Osteoblast (primary cell): ENCODE measurements around the gene PNMT. TPM values are rescaled to one million over a fixed set of nuclear protein-coding genes. Genes with fewer than 3 reads are reported as not detected.

Experiments used
- DNase-seq: peaks from one replicate; pipeline ENCODE4 v3.0.0; 2011; ENCODE audit warnings: low spot score, mixed read lengths; ENCODE audit not compliant: insufficient read length; ENCODE audit errors: missing footprints
- H2AFZ ChIP-seq: 2 replicates; pipeline ENCODE4 v1.6.0; 2011; ENCODE audit warnings: mild to moderate bottlenecking, low read length
- H3K27ac ChIP-seq: 2 replicates; pipeline ENCODE4 v1.5.1; 2011; ENCODE audit warnings: mild to moderate bottlenecking, low read depth, low read length, moderate library complexity
- H3K27me3 ChIP-seq: 2 replicates; pipeline ENCODE4 v1.6.0; 2012; ENCODE audit warnings: mild to moderate bottlenecking, control low read depth, inconsistent platforms, low read length, moderate library complexity; ENCODE audit not compliant: insufficient read depth
- H3K36me3 ChIP-seq: 2 replicates; pipeline ENCODE4 v1.5.1; 2011; ENCODE audit warnings: mild to moderate bottlenecking, low read length, control low read depth, moderate library complexity; ENCODE audit not compliant: insufficient read depth
- H3K4me1 ChIP-seq: 2 replicates; pipeline ENCODE4 v1.5.1; 2011; ENCODE audit warnings: mild to moderate bottlenecking, low read length, control low read depth, moderate library complexity; ENCODE audit not compliant: insufficient read depth
- H3K4me2 ChIP-seq: 2 replicates; pipeline ENCODE4 v1.6.0; 2011; ENCODE audit warnings: mild to moderate bottlenecking, low read length; ENCODE audit not compliant: insufficient read depth
- H3K4me3 ChIP-seq: fragments of 200-600 bp; sonication (generic); 3 replicates; pipeline ENCODE4 v1.5.1; 2012; ENCODE audit warnings: mild to moderate bottlenecking, low read length, inconsistent platforms; ENCODE audit not compliant: insufficient read depth
- H3K79me2 ChIP-seq: 2 replicates; pipeline ENCODE4 v1.6.0; 2012; ENCODE audit warnings: mild to moderate bottlenecking, low read length, control low read depth, inconsistent platforms; ENCODE audit not compliant: insufficient read depth
- H3K9me3 ChIP-seq: 2 replicates; pipeline ENCODE4 v1.5.1; 2011; ENCODE audit warnings: low read depth, low read length, control low read depth
- H4K20me1 ChIP-seq: 2 replicates; pipeline ENCODE4 v1.6.0; 2012; ENCODE audit warnings: mild to moderate bottlenecking, low read length, control low read depth; ENCODE audit not compliant: insufficient read depth
- total RNA-seq: library from RNA; depleted of rRNA; stranded (reverse); fragments of >200 nt; gene quantifications from 2 replicates; pipeline ENCODE4 v1.2.3, GENCODE V29; 2012
- TF ChIP-seq, protein P1 (sequence below): IDR thresholded peaks from 2 replicates; pipeline ENCODE4 v1.5.1; 2011; ENCODE audit warnings: mild to moderate bottlenecking, low read depth, low read length, moderate library complexity; ENCODE audit errors: extremely low read depth

PNMT gene
- total RNA-seq, 1 donor: not detected

DNA sequence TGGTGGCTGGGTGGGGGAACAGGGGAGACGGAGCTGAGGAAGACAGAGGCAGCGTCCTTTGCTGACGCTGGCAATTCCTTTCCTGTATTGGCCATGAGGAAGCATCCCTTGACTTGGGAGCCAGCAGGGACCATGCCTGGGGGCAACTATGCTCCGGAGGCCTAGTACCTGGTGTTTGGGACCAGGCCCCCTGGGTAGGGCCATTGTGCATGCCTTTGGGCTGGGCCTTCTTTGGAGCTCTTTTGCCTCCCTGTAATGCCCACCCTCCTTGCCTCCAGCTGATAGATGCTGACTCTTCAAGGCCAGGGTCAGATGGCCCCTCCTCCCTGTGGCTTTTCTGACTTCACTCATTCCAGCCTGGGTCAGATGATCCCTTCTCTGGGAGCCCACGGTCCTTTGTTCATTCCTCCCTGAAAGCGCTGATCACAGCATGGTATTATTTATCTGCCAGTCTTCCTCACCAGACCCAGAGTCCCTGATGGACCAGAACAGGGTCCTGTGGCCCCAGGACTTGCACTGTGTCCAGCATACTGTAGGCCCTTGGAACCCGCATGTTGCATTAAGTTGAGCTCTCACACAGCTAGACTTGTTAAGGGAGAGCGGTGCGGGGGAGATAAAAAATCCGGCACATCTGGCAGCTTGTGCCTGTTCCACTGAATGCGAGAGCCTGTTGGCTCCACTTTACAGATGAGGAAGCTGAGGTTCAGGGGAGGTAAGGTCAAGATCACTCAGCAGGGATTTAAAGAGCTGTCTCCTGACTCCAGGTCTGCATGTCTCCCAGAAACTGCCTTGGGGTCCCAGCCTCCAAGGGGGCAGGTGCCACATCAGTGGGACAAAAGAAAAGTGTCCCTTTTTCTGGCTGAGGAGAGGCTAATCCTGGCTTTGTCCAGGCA, 28.4 kb upstream of the PNMT start:
- Histone ChIP-seq H3K79me2 (peaks cover 78% of the 10 kb centered on the region), H4K20me1 (peaks cover 52% of the 10 kb centered on the region), H3K27me3 (no peaks in the 10 kb centered on the region), H3K4me2 (no peak overlapping the region), H2AFZ (no peak overlapping the region), H3K4me1 (peaks cover 24% of the 10 kb centered on the region), H3K4me3 (no peak overlapping the region), H3K9me3 (no peaks in the 10 kb centered on the region), H3K27ac (no peak overlapping the region), H3K36me3 (no peaks in the 10 kb centered on the region)
- TF ChIP-seq, protein P1, sequence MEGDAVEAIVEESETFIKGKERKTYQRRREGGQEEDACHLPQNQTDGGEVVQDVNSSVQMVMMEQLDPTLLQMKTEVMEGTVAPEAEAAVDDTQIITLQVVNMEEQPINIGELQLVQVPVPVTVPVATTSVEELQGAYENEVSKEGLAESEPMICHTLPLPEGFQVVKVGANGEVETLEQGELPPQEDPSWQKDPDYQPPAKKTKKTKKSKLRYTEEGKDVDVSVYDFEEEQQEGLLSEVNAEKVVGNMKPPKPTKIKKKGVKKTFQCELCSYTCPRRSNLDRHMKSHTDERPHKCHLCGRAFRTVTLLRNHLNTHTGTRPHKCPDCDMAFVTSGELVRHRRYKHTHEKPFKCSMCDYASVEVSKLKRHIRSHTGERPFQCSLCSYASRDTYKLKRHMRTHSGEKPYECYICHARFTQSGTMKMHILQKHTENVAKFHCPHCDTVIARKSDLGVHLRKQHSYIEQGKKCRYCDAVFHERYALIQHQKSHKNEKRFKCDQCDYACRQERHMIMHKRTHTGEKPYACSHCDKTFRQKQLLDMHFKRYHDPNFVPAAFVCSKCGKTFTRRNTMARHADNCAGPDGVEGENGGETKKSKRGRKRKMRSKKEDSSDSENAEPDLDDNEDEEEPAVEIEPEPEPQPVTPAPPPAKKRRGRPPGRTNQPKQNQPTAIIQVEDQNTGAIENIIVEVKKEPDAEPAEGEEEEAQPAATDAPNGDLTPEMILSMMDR: no peak
- DNase-seq: no peak

DNA sequence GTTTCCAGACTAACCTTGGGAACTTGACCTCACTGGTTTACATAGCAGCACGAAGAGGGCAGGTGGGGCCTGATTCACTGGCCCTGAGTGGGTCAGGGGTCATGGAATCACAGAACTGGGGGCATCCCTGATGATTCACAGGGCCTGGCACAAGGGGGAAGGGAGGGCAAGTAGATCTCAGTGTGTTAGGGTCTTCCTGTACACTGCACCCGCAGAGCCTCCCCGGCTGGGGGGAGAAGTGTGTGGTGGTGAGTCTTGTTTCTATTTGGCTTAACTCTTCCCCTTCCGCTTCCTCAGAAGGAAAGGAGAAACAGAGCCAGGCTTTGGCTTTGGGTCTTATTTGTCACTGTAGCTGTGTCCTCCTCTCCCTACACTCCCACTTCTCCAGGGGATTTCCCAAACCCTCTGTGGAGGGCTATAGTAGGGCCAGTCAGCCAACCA, 27.6 kb upstream of the PNMT start:
- peaks cover 24% of the 10 kb centered on the region for H3K4me1 ChIP-seq
- H3K79me2 ChIP-seq: peaks cover 86% of the 10 kb centered on the region
- TF ChIP-seq, protein P1: no peak
- H3K27ac ChIP-seq: no peak overlapping the region
- H3K36me3 ChIP-seq: no peaks in the 10 kb centered on the region
- no peaks in the 10 kb centered on the region for H3K27me3 ChIP-seq
- H3K4me2 ChIP-seq: no peak overlapping the region
- H3K9me3 ChIP-seq: no peaks in the 10 kb centered on the region
- H2AFZ ChIP-seq: no peak overlapping the region
- H3K4me3 ChIP-seq: no peak overlapping the region
- DNase-seq: no peak
- H4K20me1 ChIP-seq: peaks cover 56% of the 10 kb centered on the region

GRCh38 chr17:39641097-39641496, 27.2 kb upstream of the PNMT start:
- peaks cover 24% of the 10 kb centered on the region for H3K4me1 ChIP-seq
- H3K9me3 ChIP-seq: no peaks in the 10 kb centered on the region
- TF ChIP-seq, protein P1: no peak
- H3K4me3 ChIP-seq: no peak overlapping the region
- H3K27ac ChIP-seq: no peak overlapping the region
- H2AFZ ChIP-seq: no peak overlapping the region
- H3K79me2 ChIP-seq: peaks cover 88% of the 10 kb centered on the region
- no peaks in the 10 kb centered on the region for H3K36me3 ChIP-seq
- H4K20me1 ChIP-seq: peaks cover 56% of the 10 kb centered on the region
- H3K4me2 ChIP-seq: no peak overlapping the region
- no peaks in the 10 kb centered on the region for H3K27me3 ChIP-seq
- DNase-seq: no peak

- Histone ChIP-seq H3K4me3 (no peak overlapping the region), H3K36me3 (no peaks in the 10 kb centered on the region), H3K27ac (no peak overlapping the region), H3K79me2 (peaks cover 92% of the 10 kb centered on the region), H3K9me3 (no peaks in the 10 kb centered on the region), H4K20me1 (peaks cover 58% of the 10 kb centered on the region), H3K4me2 (no peak overlapping the region), H3K27me3 (no peaks in the 10 kb centered on the region), H3K4me1 (peaks cover 20% of the 10 kb centered on the region), H2AFZ (no peak overlapping the region)
- TF ChIP-seq, protein P1: no peak
- no peak for DNase-seq
Observed at GRCh38 chr17:39641883-39642282, 26.4 kb upstream of the PNMT start.
